DOHH2 (cell line): ENCODE data around the gene RANBP3.

Experiments
- H3F3A ChIP-seq: fragments of 200-600 bp; sonication (generic), shearing (Covaris generic); 2 replicates; pipeline ENCODE4 v1.6.0; 2016; ENCODE audit warnings: antibody characterized with exemption, mild to moderate bottlenecking; ENCODE audit not compliant: control insufficient read depth, insufficient read depth
- H3K27ac ChIP-seq: fragments of 200-600 bp; sonication (generic); 2 replicates; pipeline ENCODE4 v1.5.1; 2014; ENCODE audit warnings: low read depth, mild to moderate bottlenecking, low read length, moderate library complexity
- H3K27me3 ChIP-seq: fragments of 200-600 bp; sonication (generic); 2 replicates; pipeline ENCODE4 v1.6.1; 2014; ENCODE audit warnings: mild to moderate bottlenecking, low read length, mixed read lengths; ENCODE audit not compliant: control insufficient read depth
- H3K36me3 ChIP-seq: fragments of 200-600 bp; sonication (generic); 2 replicates; pipeline ENCODE4 v1.6.1; 2014; ENCODE audit warnings: mild to moderate bottlenecking, low read length, moderate library complexity, mixed read lengths; ENCODE audit not compliant: control insufficient read depth
- H3K4me1 ChIP-seq: fragments of 200-600 bp; sonication (generic); 2 replicates; pipeline ENCODE4 v1.6.1; 2014; ENCODE audit warnings: mild to moderate bottlenecking, low read length, mixed read lengths; ENCODE audit not compliant: control insufficient read depth
- H3K4me2 ChIP-seq: fragments of 200-600 bp; sonication (generic); 2 replicates; pipeline ENCODE4 v1.6.0; 2014; ENCODE audit warnings: mild to moderate bottlenecking, low read length, moderate library complexity
- H3K4me3 ChIP-seq: fragments of 200-600 bp; sonication (generic); 2 replicates; pipeline ENCODE4 v1.5.1; 2014; ENCODE audit warnings: mild to moderate bottlenecking, low read length, mixed read lengths
- H3K79me2 ChIP-seq: fragments of 200-600 bp; sonication (generic); 2 replicates; pipeline ENCODE4 v1.6.1; 2014; ENCODE audit warnings: mild to moderate bottlenecking, low read length, mixed read lengths; ENCODE audit not compliant: control insufficient read depth
- H3K9me2 ChIP-seq: fragments of 200-600 bp; sonication (generic); replicated peaks from 2 replicates; pipeline ENCODE4 v1.6.1; 2014; ENCODE audit warnings: mild to moderate bottlenecking, low read length, mixed read lengths; ENCODE audit not compliant: control insufficient read depth
- H3K9me3 ChIP-seq: fragments of 200-600 bp; sonication (generic); 2 replicates; pipeline ENCODE4 v1.6.1; 2014; ENCODE audit warnings: antibody characterized with exemption, low read length, mixed read lengths; ENCODE audit not compliant: control insufficient read depth, insufficient read depth
- H4K20me1 ChIP-seq: fragments of 200-600 bp; sonication (generic); 2 replicates; pipeline ENCODE4 v1.6.0; 2014; ENCODE audit warnings: low read depth, mild to moderate bottlenecking, antibody characterized with exemption, low read length, moderate library complexity; ENCODE audit not compliant: control insufficient read depth, insufficient read depth
- EZH2phosphoT487 ChIP-seq: fragments of 200-600 bp; sonication (generic); IDR thresholded peaks from 2 replicates; pipeline ENCODE4 v1.6.1; 2017; ENCODE audit warnings: borderline replicate concordance, mild to moderate bottlenecking, antibody characterized with exemption, low read length, moderate library complexity, mixed read lengths
- TF ChIP-seq, protein P1 (sequence below): fragments of 200-600 bp; sonication (generic); IDR thresholded peaks from one replicate; pipeline ENCODE4 v1.5.1; 2014; ENCODE audit warnings: antibody characterized with exemption, mild to moderate bottlenecking, low read depth, low read length; ENCODE audit not compliant: poor library complexity, severe bottlenecking

RANBP3 gene

DNA sequence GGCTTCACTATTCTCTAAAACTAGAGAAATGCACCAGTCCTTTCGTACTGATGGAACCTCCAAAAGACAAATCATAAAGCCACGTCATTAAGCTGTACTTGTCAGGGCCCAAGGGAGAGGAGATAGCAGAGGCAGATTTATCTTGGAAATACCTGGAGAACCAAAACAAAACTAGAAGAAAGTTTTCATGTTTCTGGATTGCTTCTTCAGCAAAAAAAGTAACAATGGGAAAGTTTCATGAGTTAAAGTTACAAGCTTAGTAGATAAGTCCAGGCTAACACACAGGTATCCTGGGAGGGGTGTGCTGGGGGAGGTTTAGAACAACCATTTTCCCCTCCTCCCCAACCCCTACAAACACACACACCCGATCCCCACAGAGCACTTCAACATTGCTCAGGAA is 21.6 kb downstream of the RANBP3 start:
- Histone ChIP-seq H4K20me1 (peaks cover 35% of the 10 kb centered on the region), H3K4me1 (peaks cover 56% of the 10 kb centered on the region)

DNA sequence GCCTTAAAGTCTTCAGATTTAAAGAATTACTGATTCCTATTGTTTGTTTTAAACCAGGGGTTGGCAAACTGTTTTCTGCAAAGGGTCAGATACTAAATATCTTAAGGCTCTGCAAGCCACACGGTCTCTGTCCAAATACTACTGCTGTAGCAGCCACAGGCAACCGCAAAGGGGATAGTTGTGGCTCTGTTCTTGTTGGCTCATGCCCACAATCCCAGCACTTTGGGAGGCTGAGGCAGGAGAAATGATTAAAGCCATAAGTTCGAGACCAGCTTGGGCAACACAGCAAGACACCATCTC is 22.4 kb downstream of the RANBP3 start:
- Histone ChIP-seq H4K20me1 (peaks cover 40% of the 10 kb centered on the region), H3K79me2 (peaks cover 100% of the 10 kb centered on the region), H3K27me3 (no peaks in the 10 kb centered on the region), H3K36me3 (peaks cover 46% of the 10 kb centered on the region), H3K4me3 (no peak overlapping the region), H3K9me3 (no peaks in the 10 kb centered on the region), H3K9me2 (no peaks in the 10 kb centered on the region), H3K27ac (no peak overlapping the region), H3K4me1 (peaks cover 57% of the 10 kb centered on the region), H3F3A (no peaks in the 10 kb centered on the region), H3K4me2 (peak overlapping the region; percentile 3)
- TF ChIP-seq, protein P1, sequence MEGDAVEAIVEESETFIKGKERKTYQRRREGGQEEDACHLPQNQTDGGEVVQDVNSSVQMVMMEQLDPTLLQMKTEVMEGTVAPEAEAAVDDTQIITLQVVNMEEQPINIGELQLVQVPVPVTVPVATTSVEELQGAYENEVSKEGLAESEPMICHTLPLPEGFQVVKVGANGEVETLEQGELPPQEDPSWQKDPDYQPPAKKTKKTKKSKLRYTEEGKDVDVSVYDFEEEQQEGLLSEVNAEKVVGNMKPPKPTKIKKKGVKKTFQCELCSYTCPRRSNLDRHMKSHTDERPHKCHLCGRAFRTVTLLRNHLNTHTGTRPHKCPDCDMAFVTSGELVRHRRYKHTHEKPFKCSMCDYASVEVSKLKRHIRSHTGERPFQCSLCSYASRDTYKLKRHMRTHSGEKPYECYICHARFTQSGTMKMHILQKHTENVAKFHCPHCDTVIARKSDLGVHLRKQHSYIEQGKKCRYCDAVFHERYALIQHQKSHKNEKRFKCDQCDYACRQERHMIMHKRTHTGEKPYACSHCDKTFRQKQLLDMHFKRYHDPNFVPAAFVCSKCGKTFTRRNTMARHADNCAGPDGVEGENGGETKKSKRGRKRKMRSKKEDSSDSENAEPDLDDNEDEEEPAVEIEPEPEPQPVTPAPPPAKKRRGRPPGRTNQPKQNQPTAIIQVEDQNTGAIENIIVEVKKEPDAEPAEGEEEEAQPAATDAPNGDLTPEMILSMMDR, result no peak
- no peak for TF ChIP-seq EZH2phosphoT487

More for the DNA sequence above, 21.6 kb downstream of the RANBP3 start:
- H3K27me3 ChIP-seq, result no peaks in the 10 kb centered on the region
- peaks cover 100% of the 10 kb centered on the region for H3K79me2 ChIP-seq
- H3K9me3 ChIP-seq, result no peaks in the 10 kb centered on the region
- TF ChIP-seq EZH2phosphoT487, result no peak
- TF ChIP-seq, protein P1, result no peak
- no peak overlapping the region for H3K4me3 ChIP-seq
- H3K4me2 ChIP-seq, result no peak overlapping the region
- no peaks in the 10 kb centered on the region for H3K9me2 ChIP-seq
- no peak overlapping the region for H3K27ac ChIP-seq
- no peaks in the 10 kb centered on the region for H3F3A ChIP-seq
- peaks cover 41% of the 10 kb centered on the region for H3K36me3 ChIP-seq

DNA sequence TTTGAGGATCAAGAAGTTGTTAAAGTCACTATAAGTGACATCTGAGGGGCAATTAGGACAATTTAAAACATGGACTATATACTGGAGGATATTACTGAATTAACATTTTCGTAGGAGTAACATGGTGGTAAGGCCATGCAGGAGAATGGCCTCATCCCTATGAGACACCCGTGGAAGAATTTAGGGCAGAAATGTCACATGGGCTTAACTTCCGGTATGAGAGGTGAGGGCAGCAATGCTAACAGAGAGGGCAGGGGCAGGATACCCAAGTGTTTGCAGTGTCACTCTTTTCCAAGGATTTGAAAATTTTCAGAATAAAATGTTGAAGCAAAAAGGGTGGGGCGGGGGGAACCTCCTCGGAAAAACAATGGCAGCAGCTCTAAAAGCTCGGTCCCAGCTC is 23.6 kb downstream of the RANBP3 start:
- peaks cover 100% of the 10 kb centered on the region for H3K79me2 ChIP-seq
- H3K4me3 ChIP-seq, result no peak overlapping the region
- H3K4me1 ChIP-seq, result peaks cover 57% of the 10 kb centered on the region
- no peak overlapping the region for H3K4me2 ChIP-seq
- H3K36me3 ChIP-seq, result peaks cover 53% of the 10 kb centered on the region
- no peaks in the 10 kb centered on the region for H3F3A ChIP-seq
- H4K20me1 ChIP-seq, result peaks cover 40% of the 10 kb centered on the region
- H3K9me2 ChIP-seq, result no peaks in the 10 kb centered on the region
- H3K9me3 ChIP-seq, result no peaks in the 10 kb centered on the region
- TF ChIP-seq, protein P1, result no peak
- no peak overlapping the region for H3K27ac ChIP-seq
- H3K27me3 ChIP-seq, result no peaks in the 10 kb centered on the region

DNA sequence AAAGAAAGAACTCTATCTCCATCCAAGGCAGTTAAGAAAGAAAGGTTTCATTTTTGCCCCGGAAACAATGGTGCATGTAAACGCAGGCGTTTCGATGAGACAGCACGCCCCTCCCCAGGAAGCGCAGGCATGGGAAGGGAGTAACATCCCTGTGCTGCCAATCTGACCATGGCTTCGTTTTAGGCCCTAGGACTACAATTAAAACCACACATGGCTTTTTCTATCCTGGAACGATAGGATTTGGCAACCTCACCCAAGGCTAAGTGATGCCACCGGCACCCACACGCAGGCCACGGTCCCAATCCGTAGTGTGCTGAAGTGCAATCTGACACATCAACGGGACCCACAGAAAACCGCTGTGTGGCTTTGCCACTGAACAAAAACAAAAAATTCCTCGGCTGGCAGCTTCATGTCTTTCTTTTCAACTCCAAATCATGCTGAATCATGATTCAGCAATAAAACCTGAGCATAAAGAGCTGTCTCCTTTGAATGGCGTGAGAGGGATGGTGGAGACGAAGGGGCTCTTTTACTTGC is 24.2 kb downstream of the RANBP3 start:
- Histone ChIP-seq H4K20me1 (peaks cover 40% of the 10 kb centered on the region), H3K9me2 (no peaks in the 10 kb centered on the region), H3K36me3 (peaks cover 56% of the 10 kb centered on the region), H3K4me3 (no peak overlapping the region), H3K4me2 (no peak overlapping the region), H3K4me1 (peaks cover 57% of the 10 kb centered on the region), H3K27me3 (no peaks in the 10 kb centered on the region), H3K79me2 (peaks cover 100% of the 10 kb centered on the region), H3F3A (no peaks in the 10 kb centered on the region), H3K9me3 (no peaks in the 10 kb centered on the region), H3K27ac (no peak overlapping the region)
- TF ChIP-seq, protein P1, result no peak
- TF ChIP-seq EZH2phosphoT487, result no peak
